GM18867 (cell line): ENCODE data around the gene SNCG.
"Not testable (repeated sequence)": the region's sequence is repeated elsewhere in the genome, so short reads cannot be mapped to it uniquely, and the experiment has no call there.

Experiments used
- ATAC-seq: cut with Tn5 transposase; IDR thresholded peaks from one replicate; pipeline ENCODE4 v1.9.1; 2021; ENCODE audit warnings: mild to moderate bottlenecking, moderate library complexity; ENCODE audit not compliant: unreplicated experiment

SNCG gene

GRCh38 chr10:86974484-86974883 lies 16.1 kb downstream of the SNCG start:
- ATAC-seq: no peak

- ATAC-seq: no peak
These were observed 18.1 kb downstream of the SNCG start for GRCh38 chr10:86976362-86977056.

GRCh38 chr10:86978457-86978856 lies 20.1 kb downstream of the SNCG start:
- not testable (repeated sequence) for ATAC-seq

GRCh38 chr10:86979296-86979818 lies 21.0 kb downstream of the SNCG start:
- ATAC-seq: no peak

GRCh38 chr10:86979977-86980448 lies 21.6 kb downstream of the SNCG start:
- no peak for ATAC-seq

GRCh38 chr10:86981020-86981419 lies 22.6 kb downstream of the SNCG start:
- ATAC-seq: not testable (repeated sequence)

GRCh38 chr10:86981716-86982115 lies 23.3 kb downstream of the SNCG start:
- no peak for ATAC-seq

- not testable (repeated sequence) for ATAC-seq
These were observed 26.1 kb downstream of the SNCG start for GRCh38 chr10:86984498-86984897.

- no peak for ATAC-seq
These were observed 30.1 kb downstream of the SNCG start for GRCh38 chr10:86988520-86988919.

- ATAC-seq: not testable (repeated sequence)
These were observed 33.0 kb downstream of the SNCG start for GRCh38 chr10:86991362-86991761.

- ATAC-seq: no peak
These were observed 34.1 kb downstream of the SNCG start for GRCh38 chr10:86992456-86992855.

- no peak for ATAC-seq
These were observed 34.5 kb downstream of the SNCG start for GRCh38 chr10:86992929-86993328.

- ATAC-seq: not testable (repeated sequence)
These were observed 41.5 kb downstream of the SNCG start for GRCh38 chr10:86999802-87000403.

GRCh38 chr10:87000491-87000890 lies 42.1 kb downstream of the SNCG start:
- ATAC-seq: no peak

GRCh38 chr10:87007124-87007523 lies 48.7 kb downstream of the SNCG start:
- ATAC-seq: not testable (repeated sequence)

- not testable (repeated sequence) for ATAC-seq
These were observed 49.3 kb downstream of the SNCG start for GRCh38 chr10:87007674-87008073.

- not testable (repeated sequence) for ATAC-seq
These were observed 49.9 kb downstream of the SNCG start for GRCh38 chr10:87008303-87008702.

- not testable (repeated sequence) for ATAC-seq
These were observed 50.8 kb downstream of the SNCG start for GRCh38 chr10:87009134-87009696.
